ENCODE results near the gene DENND1A.
"Not testable (repeated sequence)": the region's sequence is repeated elsewhere in the genome, so short reads cannot be mapped to it uniquely, and the experiment has no call there.

The DENND1A gene

GRCh38 chr9:123455187-123455586 is 474.7 kb downstream of the DENND1A start:
- DNase-seq (ENCODE audit: low read depth): no peak

GRCh38 chr9:123454361-123454760 is 475.6 kb downstream of the DENND1A start:
- no peak for DNase-seq (ENCODE audit: low read depth)

- DNase-seq (ENCODE audit: low read depth): no peak
These were observed 476.1 kb downstream of the DENND1A start for GRCh38 chr9:123453831-123454321.

- no peak for DNase-seq (ENCODE audit: low read depth)
These were observed 476.8 kb downstream of the DENND1A start for GRCh38 chr9:123453076-123453667.

GRCh38 chr9:123450996-123451395 is 478.9 kb downstream of the DENND1A start:
- DNase-seq (ENCODE audit: low read depth): no peak

- DNase-seq (ENCODE audit: low read depth): no peak
These were observed 479.7 kb downstream of the DENND1A start for GRCh38 chr9:123450098-123450770.

GRCh38 chr9:123447934-123448646 is 481.8 kb downstream of the DENND1A start:
- no peak for DNase-seq (ENCODE audit: low read depth)

- no peak for DNase-seq (ENCODE audit: low read depth)
These were observed 483.8 kb downstream of the DENND1A start for GRCh38 chr9:123445981-123446610.

GRCh38 chr9:123445116-123445515 is 484.8 kb downstream of the DENND1A start:
- DNase-seq (ENCODE audit: low read depth): no peak

- no peak for DNase-seq (ENCODE audit: low read depth)
These were observed 488.2 kb downstream of the DENND1A start for GRCh38 chr9:123441769-123442168.

- DNase-seq (ENCODE audit: low read depth): no peak
These were observed 489.7 kb downstream of the DENND1A start for GRCh38 chr9:123440256-123440655.

- no peak for DNase-seq (ENCODE audit: low read depth)
These were observed 491.1 kb downstream of the DENND1A start for GRCh38 chr9:123438821-123439220.

GRCh38 chr9:123438321-123438720 is 491.6 kb downstream of the DENND1A start:
- no peak for DNase-seq (ENCODE audit: low read depth)

GRCh38 chr9:123437201-123437600 is 492.7 kb downstream of the DENND1A start:
- DNase-seq (ENCODE audit: low read depth): no peak

- no peak for DNase-seq (ENCODE audit: low read depth)
These were observed 494.5 kb downstream of the DENND1A start for GRCh38 chr9:123435471-123435870.

- DNase-seq (ENCODE audit: low read depth): no peak
These were observed 495.2 kb downstream of the DENND1A start for GRCh38 chr9:123434619-123435240.

- no peak for DNase-seq (ENCODE audit: low read depth)
These were observed 497.3 kb downstream of the DENND1A start for GRCh38 chr9:123432331-123433236.

- DNase-seq (ENCODE audit: low read depth): no peak
These were observed 498.3 kb downstream of the DENND1A start for GRCh38 chr9:123431581-123431980.

- not testable (repeated sequence) for DNase-seq (ENCODE audit: low read depth)
These were observed 501.5 kb downstream of the DENND1A start for GRCh38 chr9:123428450-123428849.

GRCh38 chr9:123426406-123426805 is 503.5 kb downstream of the DENND1A start:
- no peak for DNase-seq (ENCODE audit: low read depth)

GRCh38 chr9:123425836-123426365 is 504.0 kb downstream of the DENND1A start:
- no peak for DNase-seq (ENCODE audit: low read depth)
